DMS114 treated with DMSO at 0.1 percent for 48 hours (cell line): ENCODE measurements around the gene SNX30.

Experiments used
- DNase-seq: peaks from one replicate; lab custom pipeline; 2025; ENCODE audit not compliant: unreplicated experiment; lab: John Stamatoyannopoulos, UW

The SNX30 gene

DNA sequence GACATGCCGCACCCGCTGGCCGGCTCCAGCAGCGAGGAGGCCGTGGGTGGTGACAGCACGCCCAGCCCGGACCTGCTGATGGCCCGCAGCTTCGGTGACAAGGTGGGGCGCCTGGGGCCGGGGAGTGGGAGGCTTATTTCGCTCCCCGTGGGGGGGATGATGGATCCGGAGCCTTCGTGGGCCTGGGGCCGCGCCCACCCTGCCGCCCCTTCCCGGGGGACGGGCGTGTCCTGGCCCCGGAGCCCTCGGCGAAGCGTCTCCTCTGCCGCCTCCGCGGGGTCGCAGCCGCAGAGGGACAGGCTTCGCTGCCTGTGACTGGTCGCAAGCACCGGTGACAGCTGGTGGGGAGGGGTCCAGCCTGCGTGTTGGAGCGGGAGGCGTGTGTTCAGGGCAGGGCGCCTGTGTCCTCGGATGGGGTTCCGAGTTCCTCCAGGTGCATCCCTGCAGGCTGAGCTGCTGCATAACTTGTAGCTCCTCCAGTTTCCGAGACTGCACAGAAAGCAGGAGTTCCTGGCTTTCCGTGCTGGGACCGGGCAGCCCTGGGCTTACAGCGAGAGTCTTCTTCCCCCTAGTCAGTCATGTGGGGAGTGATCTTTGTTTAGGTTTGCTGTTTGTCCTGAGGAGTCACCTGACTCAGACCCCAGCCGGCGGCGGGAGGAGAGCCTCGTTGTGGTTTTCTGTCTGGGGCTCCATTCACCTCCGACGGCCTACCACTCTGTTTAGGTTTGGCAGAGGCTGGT, 666 bp downstream of the SNX30 start:
- DNase-seq, result peak; percentile 17

DNA sequence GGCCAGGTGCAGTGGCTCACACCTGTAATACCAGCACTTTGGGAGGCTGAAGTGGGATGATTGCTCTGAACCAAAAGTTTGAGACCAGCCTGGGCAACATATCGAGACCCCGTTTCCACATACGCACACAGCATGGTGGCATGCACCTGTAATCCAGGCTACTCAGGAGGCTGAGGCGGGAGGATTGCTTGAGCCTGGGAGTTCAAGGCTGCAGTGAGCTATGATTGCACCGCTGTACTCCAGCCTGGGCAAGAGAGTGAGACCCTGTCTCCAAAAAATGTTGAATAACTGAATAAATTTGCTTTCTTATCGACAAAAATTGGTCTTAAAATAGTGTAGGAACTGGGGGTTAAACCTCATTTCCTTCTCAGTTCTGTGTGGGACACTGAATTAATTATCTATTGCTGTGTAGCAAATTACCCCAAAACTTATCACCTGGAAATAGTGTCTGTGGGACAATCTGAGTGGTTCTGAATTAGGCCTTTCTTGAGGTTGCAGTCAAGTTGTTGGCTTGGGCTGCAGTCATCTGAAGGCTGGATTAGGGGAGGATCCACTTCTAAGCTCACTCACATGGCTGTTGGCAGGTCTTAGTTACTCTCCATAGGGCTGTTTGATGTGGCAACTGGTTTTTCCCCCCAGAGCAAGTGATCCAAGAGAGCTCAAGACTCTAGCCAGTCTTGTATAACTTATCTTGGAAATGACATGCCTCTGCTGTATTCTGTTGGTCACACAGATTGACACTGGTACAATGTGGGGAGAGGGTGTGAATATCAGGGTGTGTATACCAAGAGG, 2.0 kb downstream of the SNX30 start:
- DNase-seq, result no peak

DNA sequence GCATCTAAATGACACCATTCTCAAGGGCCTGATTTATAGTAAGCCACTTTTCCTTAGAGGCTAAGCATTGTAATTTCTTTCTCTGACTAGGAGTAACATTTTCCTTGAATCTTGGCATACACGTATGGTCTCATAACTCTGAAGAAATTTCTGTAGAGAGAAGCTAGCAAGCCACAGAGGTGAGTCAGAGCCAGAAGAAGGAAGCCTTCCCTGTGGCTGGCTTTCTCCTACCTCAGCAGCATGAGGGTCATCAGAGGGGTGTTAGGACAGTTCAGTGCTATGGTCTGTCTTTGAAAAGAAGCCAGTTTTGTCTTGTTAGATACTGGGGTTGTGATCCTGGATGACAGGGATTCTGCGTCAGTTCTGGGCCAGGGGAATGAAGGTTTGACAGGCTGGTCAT, 3.2 kb downstream of the SNX30 start:
- no peak for DNase-seq

DNA sequence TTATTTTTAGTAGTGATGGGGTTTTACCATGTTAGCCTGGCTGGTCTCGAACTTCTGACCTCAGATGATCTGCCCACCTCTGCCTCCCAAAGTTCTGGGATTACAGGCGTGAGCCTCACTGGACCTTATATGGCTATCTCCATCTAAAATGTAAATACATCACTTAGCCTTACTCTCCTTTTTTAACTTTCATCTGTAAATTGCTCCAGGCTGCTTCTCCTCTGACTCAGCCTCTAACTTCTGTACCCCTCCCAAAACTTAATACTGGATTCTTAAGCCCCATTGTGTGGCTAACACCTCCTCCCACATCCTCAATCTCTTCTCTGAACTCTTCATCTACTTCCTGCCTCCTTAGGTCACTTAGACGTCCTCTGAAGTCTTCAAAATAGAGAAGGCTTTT, 4.0 kb downstream of the SNX30 start:
- no peak for DNase-seq

DNA sequence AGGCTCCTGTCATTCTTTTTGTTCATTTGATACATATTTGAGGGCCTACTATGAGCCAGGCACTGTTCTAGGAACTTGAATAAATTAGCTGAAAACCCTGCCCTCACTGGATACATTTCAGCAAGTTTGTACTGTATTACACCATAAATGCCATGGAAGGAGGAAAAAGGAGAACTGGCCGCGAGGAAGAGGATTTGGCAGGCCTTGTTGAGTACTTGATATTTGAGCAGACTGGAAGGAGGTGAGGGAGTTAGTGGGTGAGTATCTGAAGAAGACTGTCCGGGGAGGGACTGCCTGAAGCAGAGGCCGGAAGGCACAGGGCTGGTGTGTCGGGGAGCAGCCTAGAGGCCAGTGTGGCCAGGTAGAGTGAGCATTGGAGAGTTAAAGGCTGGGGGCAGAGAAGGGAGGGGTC, 4.5 kb downstream of the SNX30 start:
- no peak for DNase-seq

DNA sequence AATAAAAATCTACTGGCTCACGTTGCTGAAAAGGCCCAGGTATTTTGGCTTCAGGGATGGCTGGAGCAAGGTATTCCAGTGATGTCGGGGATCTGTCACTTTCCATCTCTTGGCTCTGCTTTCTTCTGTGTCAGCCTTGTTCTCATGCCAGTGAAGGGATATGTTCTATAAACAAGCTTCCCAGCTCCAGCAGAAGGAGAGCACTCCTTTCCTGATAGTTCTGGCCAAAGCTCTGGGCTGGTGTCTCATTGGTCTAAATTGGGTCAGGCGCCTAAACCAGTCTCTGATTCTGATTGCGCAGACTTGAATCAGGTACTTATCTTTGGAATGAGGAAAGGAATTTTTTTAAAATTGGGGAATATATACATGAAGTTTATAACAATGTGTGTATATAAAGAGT, 5.1 kb downstream of the SNX30 start:
- no peak for DNase-seq

DNA sequence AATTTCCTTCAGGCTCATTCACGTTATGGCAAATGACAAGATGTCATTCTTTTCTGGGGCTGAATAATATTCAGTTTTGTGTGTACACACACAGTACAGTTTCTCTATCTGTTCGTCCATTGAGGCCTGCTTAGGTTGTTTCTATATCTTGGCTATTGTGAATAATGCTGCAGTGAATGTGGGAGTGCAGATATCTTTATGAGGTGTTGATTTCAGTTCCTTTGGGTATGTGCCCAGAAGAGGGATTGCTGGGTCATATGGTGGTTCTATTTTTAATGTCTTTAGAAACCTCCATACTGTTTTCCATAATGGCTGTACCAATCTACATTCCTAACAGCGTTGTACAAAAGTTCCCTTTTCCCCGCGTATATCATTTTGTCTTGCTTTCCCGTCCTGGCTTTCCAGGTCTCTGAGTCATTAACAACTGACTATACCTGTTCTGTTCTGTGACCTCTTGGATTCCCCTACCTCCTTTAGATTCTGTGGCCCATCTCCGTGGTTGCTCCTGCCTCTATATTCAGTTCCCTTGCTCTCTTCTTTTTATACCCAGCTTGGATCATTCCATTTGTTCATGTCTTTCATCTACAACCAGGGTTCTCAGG, 6.8 kb downstream of the SNX30 start:
- no peak for DNase-seq

DNA sequence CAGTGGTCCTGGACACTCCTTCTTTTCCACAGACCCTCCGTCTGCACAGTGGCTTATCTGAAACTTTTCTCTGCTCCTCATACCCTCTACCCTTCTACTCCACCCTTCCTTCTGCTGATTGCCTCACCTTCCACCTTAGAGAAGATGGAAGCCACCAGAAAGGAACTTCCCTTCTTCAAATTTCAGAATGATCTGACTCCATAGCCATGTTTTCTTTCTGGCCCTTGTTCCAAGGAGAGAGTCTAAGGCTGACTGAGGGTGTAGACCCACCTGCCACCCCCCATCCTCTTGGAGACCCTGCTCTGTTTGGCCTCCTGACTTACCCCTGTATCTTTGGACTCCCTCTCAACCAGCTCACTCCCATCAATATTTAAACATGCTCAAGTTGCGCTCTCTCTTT, 7.4 kb downstream of the SNX30 start:
- no peak for DNase-seq

DNA sequence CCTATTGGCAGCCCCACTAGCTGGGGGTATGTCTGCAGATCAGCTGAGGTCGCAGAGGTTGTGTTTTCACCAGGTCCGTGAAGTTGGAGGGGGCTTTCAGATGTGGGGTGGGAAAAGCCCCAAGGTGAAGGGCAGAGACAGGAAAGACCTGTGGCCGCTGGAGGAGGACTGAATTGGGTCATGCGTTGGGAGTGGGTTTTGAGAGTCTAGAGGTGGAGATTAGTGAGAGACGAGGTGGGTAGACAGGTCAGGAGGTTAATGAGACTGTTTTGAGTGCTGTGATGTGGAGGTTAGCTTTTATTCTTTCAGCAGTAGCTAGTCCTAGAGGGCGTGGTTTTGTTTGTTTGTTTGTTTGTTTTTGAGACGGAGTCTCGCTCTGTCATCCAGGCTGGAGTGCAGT, 10.3 kb downstream of the SNX30 start:
- DNase-seq, result no peak

DNA sequence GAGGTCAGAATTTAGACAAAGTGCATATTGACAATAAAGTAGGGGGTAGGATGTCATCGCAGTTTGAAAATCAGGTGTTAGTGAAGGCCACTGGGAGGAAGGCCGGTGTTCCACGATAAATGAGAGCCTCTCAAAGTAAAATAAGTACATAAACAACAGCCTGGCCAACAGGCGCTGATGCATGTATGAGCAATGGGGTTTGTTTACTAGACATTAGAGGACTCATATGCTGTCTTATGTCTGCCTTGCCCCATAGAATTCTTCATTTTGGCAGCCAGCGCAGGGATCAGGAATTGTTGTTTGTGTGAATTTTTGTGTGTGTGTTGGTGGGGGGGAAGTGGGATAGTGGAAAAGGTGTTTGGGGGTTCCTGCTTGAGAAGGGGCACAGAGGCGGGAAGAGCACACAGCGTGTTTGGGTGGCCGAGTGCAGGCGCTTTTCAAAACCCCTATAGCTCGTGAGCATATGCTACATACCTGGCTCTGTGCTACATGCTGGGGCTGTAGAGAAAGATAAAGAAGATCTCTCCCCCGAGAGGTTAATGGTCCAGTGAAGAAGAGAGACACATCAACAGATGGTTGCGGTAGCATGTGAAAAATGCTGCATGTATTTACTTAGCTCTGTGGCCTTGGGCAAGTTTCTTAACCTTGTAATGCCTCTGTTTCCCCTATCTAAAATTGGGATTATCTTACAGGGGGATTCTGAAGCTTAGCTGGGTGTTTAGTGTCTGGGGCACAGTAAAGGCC, 11.5 kb downstream of the SNX30 start:
- DNase-seq, result no peak

DNA sequence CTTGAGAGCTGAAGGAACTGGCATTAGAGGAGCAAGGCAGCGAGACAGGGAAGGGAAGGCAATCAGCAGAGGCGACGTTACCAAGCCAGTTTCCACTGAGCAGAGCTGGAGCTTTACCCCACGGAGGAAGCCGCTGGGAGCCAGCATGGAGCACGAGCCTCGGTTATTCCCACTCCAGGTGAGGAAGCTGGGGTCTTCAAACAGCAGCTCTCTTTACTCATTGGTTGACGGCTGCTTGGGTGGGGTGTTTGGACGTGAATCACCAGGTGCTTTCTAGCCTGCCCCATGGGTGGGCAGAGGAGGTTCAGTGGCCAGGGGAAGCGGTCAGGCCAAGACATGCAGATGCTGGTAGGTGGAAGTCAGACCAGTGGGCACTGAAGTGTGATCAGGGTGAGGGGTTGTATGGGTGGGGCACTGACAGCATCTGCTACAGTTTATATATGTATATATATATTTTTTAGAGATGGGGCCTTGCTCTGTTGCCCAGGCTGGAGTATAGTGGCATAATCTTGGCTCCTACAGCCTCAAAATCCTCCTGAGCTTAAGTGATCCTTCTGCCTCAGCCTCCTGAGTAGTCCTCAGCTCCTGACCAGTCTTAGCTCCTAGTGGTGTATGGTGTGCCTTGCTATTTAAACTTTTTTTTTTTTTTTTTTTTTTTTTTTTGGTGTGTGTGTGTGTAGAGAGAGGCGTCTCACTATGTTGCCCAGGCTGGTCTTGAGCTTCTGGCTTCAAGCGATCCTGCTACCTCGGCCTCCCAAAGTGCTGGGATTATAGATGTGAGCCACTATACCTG, 12.4 kb downstream of the SNX30 start:
- no peak for DNase-seq

DNA sequence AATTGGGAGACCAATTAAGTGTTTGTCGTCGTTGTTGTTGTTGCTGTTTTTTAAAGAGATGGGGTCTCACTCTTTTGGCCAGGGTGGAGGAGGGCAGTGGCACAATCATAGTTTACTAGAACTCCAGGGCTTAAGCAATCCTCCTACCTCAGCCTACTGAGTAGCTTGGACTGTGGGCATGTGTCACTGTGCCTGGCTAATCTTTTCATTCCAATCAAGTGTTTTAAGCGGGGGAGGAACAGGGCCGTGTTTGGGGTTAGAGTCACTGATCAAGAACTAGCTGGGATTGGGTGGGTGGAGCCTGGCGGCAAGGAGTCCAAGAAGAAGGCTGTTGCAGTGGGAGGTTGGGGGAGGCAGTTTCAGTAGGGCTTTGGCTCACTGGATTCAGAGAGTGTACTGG, 13.8 kb downstream of the SNX30 start:
- DNase-seq, result no peak

DNA sequence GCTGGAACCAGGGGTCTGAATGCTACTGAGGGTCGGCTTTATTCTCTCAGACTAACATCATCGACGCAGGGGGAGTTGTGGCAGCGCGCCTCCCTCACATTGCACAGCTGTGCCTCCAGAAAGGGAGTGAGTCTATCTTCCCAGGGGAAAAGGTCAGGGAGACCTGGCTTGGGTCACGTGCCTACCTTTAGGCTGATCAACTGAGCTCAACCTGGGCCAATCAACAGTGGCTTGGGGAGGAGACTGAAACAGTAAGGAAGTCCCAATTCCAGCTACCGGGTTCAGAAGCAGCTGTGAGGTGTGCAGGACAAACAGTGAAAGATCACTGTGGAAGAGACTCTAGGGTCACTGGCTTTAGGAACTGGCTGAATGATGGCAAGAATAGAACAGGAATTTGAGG, 14.3 kb downstream of the SNX30 start:
- no peak for DNase-seq

DNA sequence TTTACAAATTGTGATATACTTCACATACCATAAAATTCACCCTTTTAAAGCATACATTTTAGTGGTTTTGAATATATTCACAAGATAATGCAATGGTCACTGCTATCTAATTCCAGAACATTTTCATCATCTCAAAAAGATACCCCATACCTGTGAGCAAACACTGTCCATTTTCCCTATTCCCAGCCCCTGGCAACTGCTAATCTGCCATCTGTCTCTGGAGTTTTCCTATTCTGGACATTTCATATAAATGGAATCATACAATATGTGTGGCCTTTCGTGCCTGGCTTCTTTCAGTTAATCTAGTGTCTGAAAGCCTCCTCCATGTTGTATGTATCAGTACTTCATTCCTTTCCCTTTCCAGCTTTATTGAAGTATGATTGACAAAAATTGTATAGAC, 14.7 kb downstream of the SNX30 start:
- DNase-seq, result no peak

DNA sequence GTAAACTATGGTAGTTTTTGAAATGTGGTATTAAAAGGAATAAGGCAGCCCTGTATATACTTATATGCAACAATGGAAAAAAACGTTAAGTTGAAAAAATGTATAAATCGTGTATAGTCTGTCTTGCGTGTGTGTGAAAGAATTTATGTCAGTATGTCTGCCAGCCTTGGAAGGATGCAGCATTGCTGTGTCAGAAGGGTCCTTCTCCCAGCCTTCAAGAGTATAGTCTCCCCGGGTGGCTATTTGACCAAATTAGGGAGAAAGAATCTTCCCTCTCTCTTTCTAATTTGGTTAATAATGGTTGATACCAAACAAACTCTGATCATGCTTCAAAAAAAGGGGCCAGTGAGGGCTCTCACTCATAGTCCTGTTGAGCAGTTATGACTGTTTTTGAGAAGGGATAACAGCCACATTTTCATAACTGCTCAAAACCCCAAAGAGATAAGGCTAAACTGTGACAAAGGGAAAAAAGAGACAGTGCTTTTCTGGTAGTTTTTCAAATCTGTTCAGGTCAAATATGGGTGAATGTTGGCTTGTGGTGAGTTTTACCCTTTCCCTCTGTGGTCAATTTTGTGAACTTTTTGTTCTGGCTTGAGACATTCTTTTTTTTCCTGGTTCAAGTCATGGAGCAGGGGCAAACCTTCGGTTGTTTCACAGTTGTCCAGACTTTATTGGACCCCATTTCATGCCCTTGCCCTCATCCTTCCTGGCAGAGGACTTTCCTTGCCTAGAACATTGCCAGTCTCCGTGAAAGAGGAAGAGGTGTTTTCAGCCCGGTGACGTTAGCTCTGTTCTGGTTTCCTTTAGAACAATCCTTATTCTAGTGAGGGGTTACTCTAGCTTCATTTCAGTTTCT, 21.0 kb downstream of the SNX30 start:
- no peak for DNase-seq

DNA sequence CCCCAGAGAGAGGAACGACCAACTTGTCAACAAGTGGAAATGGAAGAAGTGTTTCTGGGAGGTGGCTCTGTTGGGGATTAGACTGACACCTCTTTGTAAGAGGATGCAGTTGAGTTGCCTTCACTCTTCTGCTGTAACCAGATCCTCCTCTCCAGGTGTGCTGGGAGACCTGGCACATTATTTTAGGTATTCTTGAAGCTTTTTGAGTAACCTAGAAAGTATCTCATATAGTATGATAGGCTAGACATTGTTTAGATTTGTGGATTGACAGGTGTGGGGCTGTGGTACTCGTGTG, 21.6 kb downstream of the SNX30 start:
- DNase-seq, result no peak

DNA sequence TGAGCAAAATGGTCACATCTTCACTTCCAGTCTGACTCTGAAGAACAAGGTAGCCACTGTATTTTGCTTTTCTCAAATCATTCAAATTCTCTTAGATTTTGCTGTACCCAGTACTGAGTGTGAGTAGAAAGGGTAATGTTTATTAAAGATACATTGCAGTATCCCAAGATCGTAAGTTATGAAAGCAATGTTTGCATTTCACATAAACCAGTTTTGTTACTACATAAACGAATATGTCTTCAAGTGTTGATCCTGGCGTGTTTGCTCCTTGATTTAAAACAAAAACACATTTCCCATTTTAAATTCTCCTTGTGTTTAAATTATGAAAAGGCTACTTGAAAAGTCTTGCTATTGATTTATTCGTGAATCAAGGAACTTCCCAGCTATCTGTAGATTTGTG, 22.0 kb downstream of the SNX30 start:
- DNase-seq, result no peak

DNA sequence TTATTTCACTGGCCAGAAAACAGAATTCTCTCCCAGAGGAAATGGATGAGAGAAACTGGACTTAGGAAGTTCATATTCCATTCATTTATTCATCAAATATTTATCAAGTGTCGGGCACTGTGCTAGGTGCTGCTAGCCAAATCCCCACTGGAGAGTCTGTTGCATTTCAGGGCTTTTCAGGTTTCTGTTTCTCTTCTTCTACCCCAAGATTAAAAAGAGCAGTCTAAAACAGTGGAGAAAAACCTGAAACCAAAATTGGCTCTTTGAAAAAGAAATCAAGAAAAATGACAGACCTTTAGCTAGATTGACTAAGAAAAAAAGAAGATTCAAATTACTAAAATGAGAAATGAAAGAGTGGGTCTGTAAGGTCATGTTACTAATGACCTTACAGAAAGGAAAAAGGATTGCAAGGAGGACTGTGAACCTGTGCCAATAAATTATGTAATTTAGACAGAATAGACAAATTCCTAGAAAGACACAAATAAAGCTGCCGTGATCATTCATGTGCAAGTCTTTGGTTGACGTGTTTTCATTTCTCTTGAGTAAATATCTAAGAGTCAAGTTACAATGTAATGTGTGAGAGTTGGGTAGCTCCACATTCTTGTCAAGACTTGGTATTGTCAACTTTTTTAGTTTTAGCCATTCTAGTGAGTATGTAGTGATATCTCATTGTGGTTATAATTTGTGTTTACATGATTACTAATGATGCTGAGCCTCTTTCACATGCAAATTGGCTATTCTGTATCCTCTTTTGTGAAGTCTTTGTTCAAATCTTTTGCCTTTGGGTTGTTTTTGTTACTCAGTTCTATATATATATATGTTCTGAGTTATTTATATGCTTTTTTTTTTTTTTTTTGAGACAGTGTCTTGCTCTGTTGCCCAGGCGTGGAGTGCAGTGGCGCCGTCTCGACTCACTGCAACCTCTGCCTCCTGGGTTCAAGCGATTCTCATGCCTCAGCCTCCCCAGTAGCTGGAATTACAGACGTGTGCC, 23.7 kb downstream of the SNX30 start:
- DNase-seq, result no peak

DNA sequence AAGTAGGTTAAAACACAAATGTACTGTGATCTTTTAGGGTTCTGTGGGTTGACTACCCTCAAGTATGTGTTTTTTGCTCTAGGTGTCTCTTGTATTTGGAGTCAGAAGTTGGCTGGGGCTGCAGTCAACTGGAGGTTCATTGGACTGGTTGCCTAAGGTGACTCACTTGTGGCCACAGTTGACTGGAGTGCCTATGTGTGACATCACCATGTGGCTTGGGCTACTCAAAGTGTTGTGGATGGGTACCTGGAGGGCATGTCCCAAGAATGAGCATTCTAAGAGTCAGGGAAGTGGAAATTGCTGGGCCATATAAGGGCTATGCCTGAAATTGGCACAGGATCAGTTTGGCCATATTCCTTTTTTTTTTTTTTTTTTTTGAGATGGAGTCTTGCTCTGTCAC, 27.4 kb downstream of the SNX30 start:
- DNase-seq, result no peak
